Measurements from ENCODE around the gene STEAP1B. TPM values are rescaled to one million over a fixed set of nuclear protein-coding genes. Genes with fewer than 3 reads are reported as not detected.

Gene STEAP1B
- total RNA-seq, 1 experiment from 2014 or later: 3.2 TPM

GRCh38 chr7:22548313-22548712, 48.3 kb upstream of the STEAP1B start:
- Histone ChIP-seq H3K4ac (ENCODE audit: low read depth, low read length) (no peak overlapping the region), H4K20me1 (ENCODE audit: control insufficient read depth, insufficient read depth, insufficient read length) (no peaks in the 10 kb centered on the region), H2BK120ac (ENCODE audit: low read depth, low read length, poor library complexity, severe bottlenecking) (no peak overlapping the region), H4K91ac (ENCODE audit: insufficient read length, low read depth, low read length) (no peak overlapping the region), H3K27me3 (ENCODE audit: insufficient read depth, low read length) (no peaks in the 10 kb centered on the region), H3T11ph (ENCODE audit: low read length) (no peak overlapping the region), H3K14ac (ENCODE audit: insufficient read depth, low read length) (no peak overlapping the region), H3K56ac (ENCODE audit: insufficient read length, low read depth, low read length) (no peak overlapping the region), H2BK5ac (ENCODE audit: insufficient read length, low read length) (no peak overlapping the region), H3K27ac (ENCODE audit: insufficient read length, low read depth, low read length) (no peak overlapping the region), H4K8ac (replicated peaks; ENCODE audit: insufficient read length, low read depth, low read length) (no peak overlapping the region), H3K9me3 (ENCODE audit: control insufficient read depth, low read depth, low read length) (no peaks in the 10 kb centered on the region), H2AFZ (ENCODE audit: low read length) (no peak overlapping the region), H3K23me2 (ENCODE audit: insufficient read length, low read depth, low read length, poor library complexity, severe bottlenecking) (no peaks in the 10 kb centered on the region), H3K79me1 (ENCODE audit: insufficient read depth, low read depth, low read length, poor library complexity, severe bottlenecking) (no peaks in the 10 kb centered on the region), H3K23ac (ENCODE audit: insufficient read length, low read depth, low read length) (no peak overlapping the region), H3K18ac (ENCODE audit: insufficient read length, low read depth, low read length) (no peak overlapping the region), H3K4me1 (ENCODE audit: insufficient read depth, low read length) (no peaks in the 10 kb centered on the region; the same call in 1 of the 2 replicates), H2BK20ac (ENCODE audit: low read depth, low read length, poor library complexity, severe bottlenecking) (no peak overlapping the region), H4K5ac (ENCODE audit: insufficient read length, low read depth, low read length) (no peak overlapping the region), H3K4me2 (ENCODE audit: insufficient read depth, insufficient read length, low read length) (no peak overlapping the region), H2BK12ac (ENCODE audit: insufficient read length, low read depth, low read length) (no peak overlapping the region), H3K9ac (ENCODE audit: extremely low read depth, insufficient read length, low read length) (no peak overlapping the region), H2BK15ac (ENCODE audit: low read depth, low read length) (no peak overlapping the region), H2AK5ac (ENCODE audit: insufficient read length, low read length) (no peak overlapping the region), H3K79me2 (ENCODE audit: insufficient read depth, low read length) (no peaks in the 10 kb centered on the region)
- DNase-seq: no peak
- TF ChIP-seq CTCF (conservative IDR thresholded peaks at IDR 0.05): no peak
- Mint-ChIP-seq H3K4me1 (peaks cover 12 to 16% of the 10 kb centered on the region in 2 experiments), H3K27ac (no peak overlapping the region; a peak in 1 of 7 replicates), H3K4me3 (no peak overlapping the region), H3K9me3 (no peaks in the 10 kb centered on the region), H3K36me3 (ENCODE audit: insufficient read depth in 1 of 3, low read depth in 3 of 3) (no peaks in the 10 kb centered on the region), H3K27me3 (ENCODE audit: low read depth) (no peaks in the 10 kb centered on the region; the same call in 1 of the 2 replicates)
- WGBS (ENCODE audit: extremely low coverage, insufficient read length, low lambda C conversion rate): no CpG with 5 or more reads among the region's 1 CpG
